ENCODE results near the gene PLXDC2. TPM values are rescaled to one million over a fixed set of nuclear protein-coding genes. Genes with fewer than 3 reads are reported as not detected.
A peak's percentile ranks its signal among the peaks of the same experiment; 100 is the strongest.

The PLXDC2 gene
- total RNA-seq, 3 donors from 2014 or later: 63.9 to 125 (median 101) TPM

- H3K9me3 ChIP-seq: no peaks in the 10 kb centered on the region
- no peaks in the 10 kb centered on the region for H3K27me3 ChIP-seq
- peak overlapping the region; percentile 89 to 92 for H3K27ac ChIP-seq
- H3K4me3 ChIP-seq: peak overlapping the region; percentile 89 to 92 (median 90)
- H3K36me3 ChIP-seq: no peaks in the 10 kb centered on the region
- no peaks in the 10 kb centered on the region for H3K4me1 ChIP-seq
- no peak for TF ChIP-seq POLR2AphosphoS5 (IDR thresholded peaks at IDR 0.05)
- no peak for TF ChIP-seq CTCF (IDR thresholded peaks at IDR 0.05)
- TF ChIP-seq POLR2A (IDR thresholded peaks at IDR 0.05): no peak
- no peak for DNase-seq (ENCODE audit: low spot score in 2 of 2)
- intact Hi-C loops (cut with DNase I; ENCODE audit: low total_unique reads): no loop called here
Measured at GRCh38 chr10:19815036-19815730, 1.0 kb upstream of the PLXDC2 start.

- Histone ChIP-seq H3K27me3 (no peaks in the 10 kb centered on the region), H3K4me3 (peak overlapping the region; percentile 89 to 92 (median 90)), H3K36me3 (no peaks in the 10 kb centered on the region), H3K4me1 (no peaks in the 10 kb centered on the region), H3K27ac (peak overlapping the region; percentile 89 to 92), H3K9me3 (no peaks in the 10 kb centered on the region)
- peak; percentile 58 to 77 for DNase-seq (ENCODE audit: low spot score in 2 of 2)
- intact Hi-C loops (cut with DNase I; ENCODE audit: low total_unique reads): no loop called here
- peak in 2 of 3 donors; percentile 17 to 38 for TF ChIP-seq POLR2AphosphoS5 (IDR thresholded peaks at IDR 0.05)
- TF ChIP-seq CTCF (IDR thresholded peaks at IDR 0.05): no peak
Measured at GRCh38 chr10:19815731-19816410, 361 bp upstream of the PLXDC2 start.

GRCh38 chr10:19817231-19817933 lies 1.1 kb downstream of the PLXDC2 start:
- intact Hi-C loops (cut with DNase I; ENCODE audit: low total_unique reads): no loop called here

GRCh38 chr10:19818876-19819275 lies 2.6 kb downstream of the PLXDC2 start:
- no peaks in the 10 kb centered on the region for H3K9me3 ChIP-seq
- intact Hi-C loops (cut with DNase I; ENCODE audit: low total_unique reads): no loop called here
- TF ChIP-seq CTCF (IDR thresholded peaks at IDR 0.05) (no peak), POLR2AphosphoS5 (IDR thresholded peaks at IDR 0.05) (no peak), POLR2A (IDR thresholded peaks at IDR 0.05) (no peak)
- peak overlapping the region; percentile 84 to 89 for H3K27ac ChIP-seq
- no peaks in the 10 kb centered on the region for H3K27me3 ChIP-seq
- DNase-seq (ENCODE audit: low spot score in 2 of 2): no peak
- peak overlapping the region; percentile 89 to 92 (median 90) for H3K4me3 ChIP-seq
- no peaks in the 10 kb centered on the region for H3K36me3 ChIP-seq
- H3K4me1 ChIP-seq: no peaks in the 10 kb centered on the region

More at GRCh38 chr10:19817231-19817933, 1.1 kb downstream of the PLXDC2 start:
- no peak for TF ChIP-seq POLR2A (IDR thresholded peaks at IDR 0.05)
- TF ChIP-seq CTCF (IDR thresholded peaks at IDR 0.05): no peak
- TF ChIP-seq POLR2AphosphoS5 (IDR thresholded peaks at IDR 0.05): peak in 1 of 3 donors; percentile 8
- H3K36me3 ChIP-seq: no peaks in the 10 kb centered on the region
- peak overlapping the region; percentile 89 to 92 (median 90) for H3K4me3 ChIP-seq
- H3K27ac ChIP-seq: peak overlapping the region; percentile 89 to 92
- peak in 1 of 2 donors; percentile 52 for DNase-seq (ENCODE audit: low spot score in 2 of 2)
- no peaks in the 10 kb centered on the region for H3K9me3 ChIP-seq
- no peaks in the 10 kb centered on the region for H3K4me1 ChIP-seq
- no peaks in the 10 kb centered on the region for H3K27me3 ChIP-seq
